HEK293 (cell line): ENCODE results near the gene IGFBP5.

ENCODE experiments used
- CTCF ChIP-seq: fragments of 450-650 bp; formaldehyde crosslinking; IDR thresholded peaks from 2 replicates; pipeline ENCODE4 v1.5.1; 2016; ENCODE audit warnings: missing biosample characterization, missing genetic modification characterization
- REST ChIP-seq: fragments of 450-650 bp; formaldehyde crosslinking; IDR thresholded peaks from 2 replicates; pipeline ENCODE4 v1.5.1; 2016; ENCODE audit warnings: missing biosample characterization, missing genetic modification characterization
- TCF7L2 ChIP-seq: IDR thresholded peaks from 2 replicates; pipeline ENCODE4 v1.6.1; 2011; ENCODE audit warnings: low read depth, mild to moderate bottlenecking, inconsistent platforms, low read length, moderate library complexity, borderline replicate concordance
- ZBTB20 ChIP-seq: fragments of 450-650 bp; formaldehyde crosslinking; IDR thresholded peaks from 2 replicates; pipeline ENCODE4 v1.5.1; 2016; ENCODE audit warnings: missing biosample characterization, missing genetic modification characterization
- ZNF121 ChIP-seq: fragments of 450-650 bp; formaldehyde crosslinking; IDR thresholded peaks from 2 replicates; pipeline ENCODE4 v1.5.1; 2016; ENCODE audit warnings: missing biosample characterization, missing genetic modification characterization
- ZNF350 ChIP-seq: fragments of 450-650 bp; formaldehyde crosslinking; IDR thresholded peaks from 2 replicates; pipeline ENCODE4 v1.5.0; 2017; ENCODE audit warnings: missing biosample characterization, mild to moderate bottlenecking, missing genetic modification characterization
- TF ChIP-seq, protein P1 (sequence below): fragments of 450-650 bp; formaldehyde crosslinking; IDR thresholded peaks from 2 replicates; pipeline ENCODE4 v1.5.1; 2017; ENCODE audit warnings: missing biosample characterization, missing genetic modification characterization

DNA sequence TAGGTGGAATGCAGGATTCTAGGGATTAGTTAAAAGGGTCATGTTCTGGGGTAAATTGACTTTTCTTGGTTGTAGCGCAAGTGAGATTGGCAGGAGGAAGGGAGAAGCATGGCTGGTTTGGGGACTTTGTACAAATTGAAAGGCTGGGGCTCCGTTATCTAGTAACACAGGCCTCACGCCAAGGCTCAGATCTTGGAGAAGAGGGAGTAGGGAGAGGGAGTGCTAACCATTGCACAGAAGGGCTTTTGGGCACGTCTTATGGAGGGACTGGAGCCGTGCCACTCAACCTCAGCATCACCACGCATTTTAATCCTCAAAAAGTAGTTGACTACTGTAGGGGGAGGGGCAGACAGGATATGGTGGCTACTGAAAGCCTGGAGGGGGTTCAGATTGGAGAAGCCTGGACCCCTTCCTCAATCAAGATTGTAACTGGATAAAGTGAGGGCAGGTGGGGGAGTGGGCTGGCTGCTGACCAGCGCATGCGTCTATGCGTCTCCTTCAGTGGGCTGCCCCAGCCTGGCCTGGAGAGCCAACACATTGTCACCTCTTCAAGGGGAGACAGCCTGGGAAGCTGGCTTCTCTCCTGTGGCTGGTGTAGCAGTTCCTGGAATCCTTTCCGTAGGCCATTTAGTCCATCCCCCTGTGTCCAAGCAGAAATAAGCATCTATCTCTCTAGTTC, 14.3 kb downstream of the IGFBP5 start:
- TF ChIP-seq CTCF (tag by site-specific recombination) (no peak), REST (tag by site-specific recombination) (no peak), TCF7L2 (no peak), ZNF121 (no peak), ZNF350 (tag by site-specific recombination) (no peak), ZBTB20 (tag by site-specific recombination) (no peak)
- TF ChIP-seq, protein P1, sequence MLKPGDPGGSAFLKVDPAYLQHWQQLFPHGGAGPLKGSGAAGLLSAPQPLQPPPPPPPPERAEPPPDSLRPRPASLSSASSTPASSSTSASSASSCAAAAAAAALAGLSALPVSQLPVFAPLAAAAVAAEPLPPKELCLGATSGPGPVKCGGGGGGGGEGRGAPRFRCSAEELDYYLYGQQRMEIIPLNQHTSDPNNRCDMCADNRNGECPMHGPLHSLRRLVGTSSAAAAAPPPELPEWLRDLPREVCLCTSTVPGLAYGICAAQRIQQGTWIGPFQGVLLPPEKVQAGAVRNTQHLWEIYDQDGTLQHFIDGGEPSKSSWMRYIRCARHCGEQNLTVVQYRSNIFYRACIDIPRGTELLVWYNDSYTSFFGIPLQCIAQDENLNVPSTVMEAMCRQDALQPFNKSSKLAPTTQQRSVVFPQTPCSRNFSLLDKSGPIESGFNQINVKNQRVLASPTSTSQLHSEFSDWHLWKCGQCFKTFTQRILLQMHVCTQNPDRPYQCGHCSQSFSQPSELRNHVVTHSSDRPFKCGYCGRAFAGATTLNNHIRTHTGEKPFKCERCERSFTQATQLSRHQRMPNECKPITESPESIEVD = no peak
